Hypothalamus (tissue), 51 donors: ENCODE measurements around the gene RBM39.
"Not testable (repeated sequence)": the region's sequence is repeated elsewhere in the genome, so short reads cannot be mapped to it uniquely, and the experiment has no call there.

Source experiments
- DNase-seq, 51 donors: peaks; one replicate each; lab custom pipeline; 2025; lab: John Stamatoyannopoulos, UW

RBM39 gene

DNA sequence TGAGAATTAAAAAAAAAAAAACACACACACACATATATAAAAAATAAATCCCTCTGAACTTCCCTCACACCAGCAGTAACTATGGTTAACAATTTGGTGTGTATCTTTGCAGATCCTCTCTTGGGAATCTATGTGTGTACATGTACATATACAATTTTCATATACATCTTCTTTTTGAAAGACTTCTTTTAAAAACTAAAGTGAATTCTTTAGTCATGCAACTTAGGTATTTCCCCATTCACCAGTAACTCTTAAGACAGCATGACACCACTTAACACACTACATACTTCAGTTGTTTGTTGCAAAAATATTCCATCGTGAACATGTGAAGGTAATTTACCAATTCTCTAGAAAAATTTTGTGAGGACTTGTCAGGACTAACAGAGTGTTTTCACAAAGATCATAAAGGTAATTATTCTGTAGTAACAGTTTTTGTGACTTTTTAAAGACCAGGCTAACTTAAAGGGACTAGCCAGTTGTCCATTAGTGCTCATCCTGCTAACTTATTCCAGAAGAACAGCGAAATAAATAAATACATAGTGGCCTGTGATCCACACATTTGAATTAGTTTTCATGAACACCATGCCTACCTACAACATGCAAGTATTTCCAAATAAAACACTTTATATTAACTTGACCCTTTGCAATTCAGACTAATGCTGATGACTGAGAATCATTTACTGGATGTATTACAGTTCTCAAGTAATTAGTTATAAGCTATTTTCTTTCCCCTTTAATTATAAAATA, 12.1 kb downstream of the RBM39 start:
- no peak for DNase-seq

DNA sequence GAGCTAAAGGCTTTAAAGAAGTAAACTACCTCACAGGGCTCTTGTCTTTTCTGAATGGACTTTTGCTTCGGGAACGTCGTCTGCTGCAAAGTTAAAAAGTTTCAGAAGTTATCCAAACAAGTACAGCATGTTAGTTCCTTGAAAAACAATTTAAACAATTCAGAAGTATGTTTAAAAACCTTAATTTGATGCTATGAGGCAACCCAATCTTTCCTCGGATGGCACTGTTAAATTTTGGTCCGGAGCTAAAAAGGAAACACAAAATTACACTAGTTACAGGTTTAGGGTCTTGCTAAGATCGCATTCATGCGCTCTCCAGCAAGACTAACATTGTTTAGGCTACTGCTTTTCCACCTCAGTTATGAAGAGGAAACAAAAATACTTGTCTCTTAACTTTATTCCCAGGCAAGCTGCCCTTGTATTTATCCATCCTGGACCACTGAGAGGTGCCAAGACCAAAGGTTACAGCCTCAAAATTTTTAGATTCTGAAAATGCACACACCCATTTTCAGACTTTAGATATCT, 12.7 kb downstream of the RBM39 start:
- no peak for DNase-seq

- DNase-seq: no peak
Observed at GRCh38 chr20:35726842-35727711, 15.0 kb downstream of the RBM39 start.

DNA sequence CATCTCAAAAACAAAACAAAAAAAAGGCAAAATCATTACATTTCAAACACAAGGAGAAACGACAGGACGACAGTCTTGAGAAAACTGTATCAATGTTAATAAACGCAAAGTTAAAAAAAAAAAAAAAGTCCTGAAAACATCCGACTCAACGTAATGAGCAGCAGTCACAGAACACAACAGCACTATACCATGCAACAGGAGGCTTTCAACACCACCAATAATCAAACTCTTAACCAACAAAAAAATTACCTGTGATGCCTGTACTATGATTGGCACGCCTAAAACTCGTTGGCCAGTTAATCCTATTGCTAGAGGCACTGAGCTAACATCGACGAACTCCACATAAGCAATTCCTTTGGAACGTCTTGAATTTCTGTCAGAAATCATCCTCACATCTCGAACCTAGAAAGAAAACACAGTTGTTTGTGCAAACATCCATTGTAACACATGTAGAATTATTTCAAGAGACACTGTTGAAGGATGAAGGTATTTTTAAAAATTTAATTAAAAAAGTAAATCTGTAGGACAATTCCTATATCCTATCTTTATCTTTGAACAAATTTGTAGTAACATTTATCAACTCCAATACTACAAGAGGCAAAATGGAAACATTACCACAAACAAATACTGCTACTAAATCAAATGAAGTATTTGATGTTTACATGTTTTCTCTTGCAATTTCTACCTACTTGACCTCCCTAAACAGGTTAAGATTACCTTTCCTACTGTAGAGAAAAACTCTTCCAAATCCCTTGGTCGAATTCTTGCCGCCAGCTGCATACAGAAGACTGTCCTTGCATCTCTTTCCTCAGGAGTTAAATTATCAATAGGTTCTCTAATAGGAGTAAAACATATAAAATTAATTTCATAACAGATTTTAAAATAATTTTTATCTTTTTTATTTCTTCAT, 17.5 kb downstream of the RBM39 start:
- no peak for DNase-seq

DNA sequence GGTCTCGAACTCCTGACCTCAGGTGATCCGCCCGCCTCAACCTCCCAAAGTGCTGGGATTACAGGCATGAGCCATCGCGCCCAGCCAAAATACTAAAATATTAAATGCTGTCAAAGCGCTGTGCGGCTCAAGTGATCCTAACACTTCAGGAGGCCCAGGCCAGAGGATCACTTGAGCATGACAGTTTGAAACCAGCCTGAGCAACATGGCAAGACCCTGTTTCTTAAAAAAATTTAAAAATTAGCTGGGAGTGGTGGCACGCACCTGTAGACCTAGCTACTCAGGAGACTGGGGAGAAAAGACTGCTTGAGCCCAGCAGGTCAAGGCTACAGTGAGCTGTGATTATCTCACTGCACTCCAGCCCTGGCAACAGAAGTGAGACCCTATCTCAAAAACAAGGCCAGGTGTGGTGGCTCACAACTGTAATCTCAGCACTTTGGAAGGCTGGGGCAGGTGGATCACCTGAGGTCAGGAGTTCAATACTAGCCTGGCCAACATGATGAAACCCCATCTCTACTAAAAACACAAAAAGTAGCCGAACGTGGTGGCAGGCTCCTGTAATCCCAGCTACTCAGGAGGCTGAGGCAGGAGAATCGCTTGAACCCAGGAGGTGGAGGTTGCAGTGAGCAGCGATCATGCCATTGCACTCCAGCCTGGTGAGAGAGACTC, 18.3 kb downstream of the RBM39 start:
- DNase-seq: not testable (repeated sequence)

GRCh38 chr20:35723275-35723639, 18.8 kb downstream of the RBM39 start:
- not testable (repeated sequence) for DNase-seq

DNA sequence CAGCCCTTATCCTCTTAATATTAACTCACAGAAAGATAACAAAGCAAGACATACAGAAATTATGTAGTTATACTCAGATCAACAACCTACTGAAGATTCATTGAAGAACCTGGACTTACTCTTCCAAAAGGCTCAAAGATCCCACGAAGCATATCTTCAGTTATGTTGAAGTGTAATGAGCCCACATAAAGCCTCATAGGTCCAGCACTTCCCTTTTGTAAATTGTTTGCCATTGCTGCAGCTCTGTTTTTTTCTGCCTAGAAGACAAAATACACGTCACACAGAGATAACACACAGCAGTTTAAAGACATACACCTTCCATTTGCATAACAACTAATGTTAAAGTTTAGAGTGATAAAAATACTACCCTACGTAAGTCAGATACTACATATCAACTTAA, 20.4 kb downstream of the RBM39 start:
- no peak for DNase-seq

DNA sequence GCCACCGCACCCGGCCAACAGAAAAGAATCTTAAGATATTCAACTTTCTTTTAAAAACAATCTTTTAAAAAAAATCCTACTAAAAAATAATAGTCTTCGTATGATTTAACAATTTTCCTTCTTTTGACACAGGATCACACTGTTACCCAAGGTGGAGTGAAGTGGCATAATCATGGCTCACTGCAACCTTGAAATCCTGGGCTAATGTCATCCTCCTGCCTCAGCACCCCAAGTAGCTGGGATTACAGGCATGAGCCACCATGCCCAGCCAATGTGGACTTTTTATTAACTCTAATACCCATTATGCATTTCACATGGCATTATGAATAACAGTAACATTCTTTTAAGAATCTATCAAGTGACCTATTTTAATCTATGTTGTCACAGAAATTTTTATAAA, 20.8 kb downstream of the RBM39 start:
- no peak for DNase-seq

DNA sequence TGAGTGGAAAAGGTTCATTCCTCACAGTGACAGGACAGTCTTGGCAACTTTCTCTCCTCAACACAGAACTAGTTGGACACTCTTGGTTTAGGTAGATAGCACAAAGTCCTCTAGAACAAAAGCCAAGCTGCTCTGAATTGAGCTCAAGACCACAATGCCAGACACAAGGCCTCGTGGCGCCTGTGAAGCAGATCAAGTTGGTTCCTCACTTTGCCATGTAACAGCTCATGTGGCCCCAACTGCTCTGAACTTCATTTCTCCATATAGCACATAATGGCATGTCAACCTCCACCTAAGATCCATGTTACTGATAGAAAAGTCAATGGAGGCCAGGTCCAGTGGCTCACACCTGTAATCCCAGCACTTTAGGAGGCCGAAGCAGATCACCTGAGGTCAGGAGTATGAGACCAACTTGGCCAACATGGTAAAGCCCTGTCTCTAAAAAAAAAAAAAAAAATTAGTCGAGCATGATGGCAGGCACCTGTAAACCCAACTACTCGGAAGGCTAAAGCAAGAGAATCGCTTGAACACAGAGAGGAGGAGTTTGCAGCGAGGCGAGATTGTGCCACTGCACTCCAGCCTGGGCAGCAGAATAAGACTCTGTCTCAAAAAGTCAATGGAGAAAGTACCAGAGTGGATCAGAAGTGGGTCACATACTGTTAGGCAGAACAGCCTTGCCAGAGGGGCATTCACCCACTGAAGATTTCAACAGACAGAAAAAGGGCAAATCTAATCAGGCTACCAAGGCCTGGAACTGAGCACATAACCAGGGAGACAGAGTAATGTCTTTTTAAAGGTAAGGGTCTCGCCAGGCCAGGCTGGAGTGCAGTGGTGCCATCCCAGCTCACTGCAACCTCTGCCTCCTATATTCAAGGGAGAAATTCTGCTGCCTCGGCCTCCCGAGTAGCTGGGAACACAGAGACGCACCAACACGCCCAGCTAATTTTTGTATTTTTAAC, 21.6 kb downstream of the RBM39 start:
- no peak for DNase-seq

DNA sequence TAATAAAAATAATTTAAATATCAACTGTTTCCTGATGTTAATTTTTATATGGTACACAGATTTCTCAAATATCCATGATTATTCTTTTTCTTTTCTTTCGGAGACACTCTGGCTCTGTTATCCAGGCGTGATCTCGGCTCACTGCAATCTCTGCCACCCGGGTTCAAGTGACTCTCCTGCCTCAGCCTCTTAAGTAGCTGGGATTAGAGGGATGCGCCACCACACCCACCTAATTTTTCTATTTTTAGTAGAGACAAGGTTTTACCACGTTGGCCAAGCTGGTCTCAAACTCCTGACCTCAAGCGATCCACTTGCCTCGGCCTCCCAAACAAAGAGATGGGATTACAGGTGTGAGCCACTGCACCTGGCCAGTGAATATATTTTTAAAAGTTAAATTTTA, 22.3 kb downstream of the RBM39 start:
- DNase-seq: no peak

GRCh38 chr20:35718972-35719635, 23.0 kb downstream of the RBM39 start:
- DNase-seq: no peak

- not testable (repeated sequence) for DNase-seq
Observed at GRCh38 chr20:35718321-35718720, 23.7 kb downstream of the RBM39 start.

GRCh38 chr20:35716330-35716729, 25.7 kb downstream of the RBM39 start:
- DNase-seq: no peak

DNA sequence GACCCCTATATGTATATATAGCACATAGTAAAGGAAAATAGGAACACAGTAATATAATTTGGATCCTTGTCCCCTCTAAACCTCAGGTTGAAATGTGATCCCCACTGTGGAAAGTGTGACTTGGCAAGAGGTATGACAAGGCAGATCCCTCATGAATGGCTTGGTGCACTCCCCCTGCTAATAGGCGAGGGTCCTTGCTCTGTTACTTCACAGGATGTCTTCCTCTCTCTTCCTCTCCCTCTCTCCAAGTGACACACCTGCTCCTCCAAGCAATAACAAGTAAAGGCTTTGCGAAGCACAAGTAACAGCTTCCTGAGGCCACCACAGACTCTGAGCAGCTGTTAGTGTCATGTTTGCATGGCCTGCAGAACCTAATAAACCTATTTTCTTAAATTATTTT, 26.4 kb downstream of the RBM39 start:
- no peak for DNase-seq

DNA sequence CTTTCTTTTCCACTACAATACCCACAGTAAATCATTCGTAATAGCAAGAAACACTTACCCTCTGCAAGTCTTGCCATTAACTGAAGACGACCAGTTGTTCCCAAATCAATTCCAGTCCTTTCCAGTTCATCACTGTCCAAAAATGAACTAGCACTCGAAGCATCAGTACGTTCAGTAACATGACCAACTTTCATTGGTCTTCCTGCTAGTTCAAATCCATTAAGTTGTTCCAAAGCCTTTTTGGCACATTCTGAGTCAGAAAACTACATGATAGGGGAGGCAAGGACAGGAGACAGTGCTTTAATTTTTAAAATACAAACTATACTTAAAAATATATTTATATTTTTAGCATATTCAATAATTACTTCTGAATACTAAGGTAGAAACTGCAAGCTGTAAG, 27.9 kb downstream of the RBM39 start:
- no peak for DNase-seq

- DNase-seq: not testable (repeated sequence)
Observed at GRCh38 chr20:35713120-35713519, 28.9 kb downstream of the RBM39 start.

DNA sequence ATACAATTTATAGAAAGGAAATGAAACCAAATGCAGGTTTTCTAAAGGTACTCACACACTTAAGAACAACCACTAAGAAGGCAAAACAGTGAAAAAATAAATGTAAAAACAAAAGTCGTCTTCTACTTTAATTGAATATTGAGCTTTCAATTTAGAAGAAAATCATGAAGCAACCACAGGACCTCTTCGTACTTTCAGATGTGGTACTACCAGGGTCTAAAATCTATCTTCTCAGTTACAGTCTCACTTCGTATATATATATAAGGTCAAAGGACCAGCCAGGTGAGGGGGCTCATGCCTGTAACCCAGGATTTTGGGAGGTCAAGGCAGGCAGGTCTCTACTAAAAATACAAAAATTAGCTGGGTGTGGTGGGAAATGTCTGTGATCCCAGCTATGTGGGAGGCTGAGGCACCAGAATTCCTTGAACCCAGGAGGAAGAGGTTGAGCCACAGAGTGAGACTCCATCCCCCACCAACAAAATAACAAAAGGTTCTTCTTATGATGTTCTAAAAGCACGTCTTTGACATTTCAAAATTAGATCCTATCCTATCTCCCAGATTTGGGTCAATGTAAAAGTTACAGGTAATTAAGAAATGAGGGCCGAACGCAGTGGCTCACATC, 30.4 kb downstream of the RBM39 start:
- DNase-seq: no peak
